DMS79 (cell line): ENCODE data around the gene REXO1.
"Not testable (repeated sequence)": the region's sequence is repeated elsewhere in the genome, so short reads cannot be mapped to it uniquely, and the experiment has no call there.

Experiments used
- DNase-seq: peaks from one replicate; lab custom pipeline; 2025; lab: John Stamatoyannopoulos, UW

REXO1 gene

DNA sequence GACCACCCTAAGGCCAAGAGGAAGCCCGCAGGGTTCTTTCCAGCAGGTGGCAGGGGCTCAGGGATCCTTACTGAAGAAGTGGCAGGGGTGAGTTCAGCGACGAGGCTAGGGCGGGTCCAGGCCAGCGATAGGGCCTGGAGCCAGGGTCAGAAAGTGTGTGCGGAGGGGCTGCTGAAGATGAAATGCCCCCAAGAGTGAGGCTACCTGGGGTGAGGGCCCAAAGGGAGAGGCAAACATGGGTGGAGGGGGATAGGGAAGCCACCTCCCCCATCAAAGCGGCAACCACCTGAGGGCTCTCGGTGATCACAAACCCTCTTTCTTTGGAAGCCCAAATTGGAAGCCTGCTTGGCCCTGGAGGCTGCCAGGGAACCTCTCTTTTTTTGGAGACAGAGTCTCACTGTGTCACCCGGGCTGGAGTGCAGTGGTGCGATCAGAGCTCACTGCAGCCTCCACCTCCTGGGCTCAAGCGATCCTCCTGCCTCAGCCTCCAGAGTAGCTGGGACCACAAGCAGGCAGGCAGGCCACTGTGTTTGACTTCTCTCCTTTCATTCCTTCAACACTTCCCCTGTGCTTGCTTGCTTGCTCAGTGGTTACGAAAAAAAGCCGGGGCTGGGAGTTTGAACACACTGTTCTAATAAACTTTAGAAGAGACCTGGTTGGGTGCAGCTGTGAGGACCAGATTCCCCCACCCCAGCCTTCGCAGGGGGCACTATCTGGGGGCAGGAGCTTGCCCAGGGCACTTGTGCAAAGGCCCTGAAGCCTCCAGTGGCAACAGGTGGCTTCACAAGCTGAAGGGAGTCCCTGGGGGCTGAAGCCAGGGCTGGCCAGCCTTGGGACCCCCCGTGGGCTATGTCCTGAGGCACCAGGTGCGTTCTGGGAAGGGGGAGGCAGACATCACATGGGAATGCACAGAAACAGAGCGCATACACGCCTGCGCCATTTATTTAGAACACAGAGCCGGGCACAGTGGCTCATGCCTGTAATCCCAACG is 34.8 kb downstream of the REXO1 start:
- no peak for DNase-seq

DNA sequence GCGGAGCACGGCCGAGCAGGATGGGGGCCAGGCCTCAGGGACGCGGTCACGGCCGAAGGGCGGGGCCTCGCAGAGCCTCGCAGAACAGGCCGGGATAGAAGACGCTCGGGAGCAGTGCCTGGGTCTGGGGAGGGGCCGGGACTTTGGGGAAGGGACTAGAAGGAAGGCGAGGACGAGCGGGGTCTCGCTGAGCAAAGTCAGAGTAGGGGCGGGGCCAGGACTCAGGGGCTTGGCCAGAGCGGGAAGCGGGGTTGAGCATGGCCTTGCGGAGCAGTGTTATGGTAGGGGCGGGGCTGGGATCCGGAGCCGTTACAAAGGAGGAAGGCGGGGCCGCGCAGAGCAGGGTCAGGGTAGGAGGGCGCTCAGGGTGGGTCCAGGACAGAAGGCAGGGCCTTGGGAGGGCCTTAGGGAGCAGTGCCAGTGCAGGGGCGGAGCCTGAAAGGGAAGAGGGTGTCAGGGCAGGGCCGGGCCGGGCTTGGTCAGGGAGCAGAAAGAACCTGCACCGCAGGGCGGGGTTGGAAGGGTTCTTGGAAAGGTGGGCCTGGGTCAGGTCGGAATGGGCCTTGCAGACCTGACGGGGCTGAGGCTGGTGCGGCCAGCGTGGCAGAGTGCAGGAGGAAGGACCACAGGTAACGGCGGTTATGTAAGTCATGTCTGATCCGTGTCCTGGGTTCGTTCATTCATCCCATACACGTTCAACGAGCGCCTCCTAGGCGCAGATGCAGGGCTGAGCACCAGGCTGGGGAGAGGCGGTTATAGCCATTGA is 35.7 kb downstream of the REXO1 start:
- peak; percentile 89 for DNase-seq

DNA sequence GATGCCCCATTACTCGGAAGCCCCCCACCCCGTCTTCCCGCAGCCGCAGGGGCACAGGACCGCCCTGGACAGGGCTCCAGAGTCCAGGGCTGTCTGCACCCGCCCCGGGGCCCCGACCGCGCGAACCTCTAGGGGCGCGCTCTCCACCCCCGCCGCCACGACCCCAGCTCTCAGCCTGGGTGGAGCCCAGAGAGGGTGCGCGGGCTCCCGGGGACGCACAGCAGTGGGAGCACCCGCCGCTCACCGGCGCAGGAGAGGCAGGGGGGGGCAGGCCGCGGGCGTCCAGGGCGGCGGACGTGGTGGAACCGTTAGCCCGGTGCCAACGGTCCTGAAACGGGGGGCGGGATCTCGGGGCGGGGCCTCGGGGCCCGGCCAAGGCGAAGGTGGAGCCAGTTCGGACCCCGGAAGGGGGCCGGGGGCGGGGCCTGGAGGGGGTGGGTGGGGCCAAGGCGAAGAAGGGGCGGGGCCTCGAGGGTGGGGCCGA is 36.3 kb downstream of the REXO1 start, which contains the start of gene ATP8B3:
Gene ATP8B3, minus strand, starts transcription at position 335 of the 484 bp plus-strand sequence. CDS start 540 bp downstream, outside the sequence.
- DNase-seq, result no peak

DNA sequence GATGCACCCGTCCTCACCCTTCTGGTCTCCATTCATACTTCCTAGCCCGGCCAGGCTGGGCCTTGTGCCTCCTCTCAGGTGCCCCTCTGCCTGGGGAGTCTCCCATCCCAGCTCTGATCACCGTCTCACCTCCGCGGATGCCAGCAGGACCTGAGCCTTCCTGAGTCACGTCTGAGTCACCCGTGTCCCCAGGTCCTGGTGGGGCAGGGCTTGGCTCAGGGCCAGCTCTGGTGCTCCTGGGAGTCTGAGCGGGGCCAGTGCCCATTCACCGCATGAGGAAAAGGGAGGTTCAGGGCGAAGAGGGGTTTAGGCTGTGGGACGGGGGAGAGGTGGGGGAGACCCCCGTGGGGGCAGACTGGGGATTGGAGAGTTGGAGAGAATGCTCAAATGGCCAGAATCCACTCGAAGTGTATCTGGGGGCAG is 36.8 kb downstream of the REXO1 start:
- no peak for DNase-seq

DNA sequence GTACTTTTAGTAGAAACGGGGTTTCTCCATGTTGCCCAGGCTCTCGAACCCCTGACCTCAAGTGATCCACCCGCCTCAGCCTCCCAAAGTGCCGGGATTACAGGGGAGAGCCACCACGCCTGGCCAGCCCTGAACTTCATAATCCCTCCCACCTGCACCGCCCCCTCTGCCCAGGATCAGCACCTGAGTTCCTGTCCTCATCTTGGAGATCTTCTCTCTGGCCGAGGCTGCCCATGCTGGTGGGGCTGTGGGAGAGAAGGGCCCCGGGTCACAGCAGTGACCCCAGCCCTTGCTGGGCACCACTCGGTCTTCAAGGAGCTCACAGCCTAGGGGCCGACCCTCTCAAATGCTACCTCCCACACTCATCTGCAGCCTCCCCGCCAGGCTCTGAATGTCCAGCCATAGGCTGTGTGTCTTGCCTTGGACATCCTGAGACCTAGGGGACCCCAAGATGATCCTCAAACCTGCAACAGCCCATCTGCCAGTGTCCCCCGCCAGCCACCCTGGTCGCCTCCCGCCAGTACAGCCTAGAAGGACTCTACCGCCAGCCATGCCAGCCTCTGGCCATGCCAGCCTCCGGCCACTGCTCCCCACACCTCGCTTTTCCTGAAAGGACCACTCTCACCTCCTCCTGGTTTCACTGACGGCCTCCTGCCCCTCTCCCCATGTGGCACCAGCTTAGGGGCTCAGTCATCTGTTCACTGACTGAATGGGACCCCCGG is 37.7 kb downstream of the REXO1 start:
- no peak for DNase-seq

DNA sequence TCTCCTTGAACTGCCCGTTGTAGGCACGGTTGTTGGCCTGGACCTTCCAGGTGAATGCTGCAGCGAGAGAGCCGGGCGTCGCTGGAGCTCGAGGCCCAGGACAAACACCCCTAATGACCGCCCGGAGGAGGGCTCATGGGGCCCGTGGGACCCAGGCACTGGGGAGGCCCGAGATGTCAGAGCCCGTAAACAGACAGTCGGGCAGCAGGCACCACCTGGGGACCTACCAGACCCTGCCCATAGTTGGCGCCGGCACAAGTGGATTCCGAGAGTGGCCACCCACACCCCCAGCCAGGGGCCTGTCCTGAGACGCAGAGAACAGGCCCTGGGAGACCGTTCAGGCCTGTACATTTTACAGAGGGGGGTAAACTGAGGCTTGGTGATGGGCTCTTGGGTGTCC is 38.6 kb downstream of the REXO1 start:
- no peak for DNase-seq

DNA sequence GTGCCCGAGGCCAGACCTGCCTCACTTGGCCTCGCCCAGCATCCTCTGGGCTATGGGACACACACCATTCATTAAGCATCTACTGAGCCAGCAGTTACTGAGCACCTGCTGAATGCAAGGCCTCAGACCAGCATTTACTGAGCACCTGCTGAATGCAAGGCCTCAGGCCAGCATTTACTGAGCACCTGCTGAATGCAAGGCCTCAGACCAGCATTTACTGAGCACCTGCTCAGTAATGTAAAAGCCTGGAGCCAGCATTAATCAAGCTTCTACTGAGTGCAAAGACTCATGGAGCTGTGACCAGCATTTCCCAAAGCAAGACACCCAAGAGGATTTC is 39.9 kb downstream of the REXO1 start:
- no peak for DNase-seq

DNA sequence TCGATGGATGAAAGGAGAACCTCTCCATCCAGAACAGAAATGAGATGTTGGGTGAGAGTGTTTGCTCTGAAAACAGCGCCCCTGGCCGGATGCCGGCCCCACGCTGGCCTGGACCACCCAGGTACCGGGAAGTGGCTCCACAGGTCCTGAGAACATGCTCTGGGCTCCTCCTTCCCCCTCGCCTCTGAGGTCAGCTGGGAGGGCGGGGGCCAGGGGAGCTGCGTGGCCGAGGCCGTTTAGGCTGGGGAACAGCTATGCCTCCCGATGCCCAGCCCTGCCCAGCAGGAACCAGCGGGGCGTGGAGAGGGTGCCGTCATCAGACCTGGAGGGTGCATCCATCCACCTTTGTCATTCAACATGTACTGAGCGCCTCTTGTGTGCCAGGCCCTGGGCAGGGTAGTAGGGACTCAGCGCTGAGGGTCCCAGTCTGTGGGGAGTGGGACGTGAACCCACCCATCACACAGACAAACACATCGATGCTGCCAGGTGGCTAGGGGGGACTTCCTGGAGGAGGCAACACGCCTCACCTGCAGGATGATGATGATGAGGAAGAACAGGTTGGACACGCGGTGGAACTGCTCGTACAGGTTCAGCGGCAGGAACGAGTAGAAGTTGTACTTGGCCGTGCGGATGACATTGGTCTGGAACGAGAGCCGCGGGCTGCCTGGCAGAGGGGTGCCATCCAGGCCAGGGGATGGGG is 40.4 kb downstream of the REXO1 start:
- no peak for DNase-seq

DNA sequence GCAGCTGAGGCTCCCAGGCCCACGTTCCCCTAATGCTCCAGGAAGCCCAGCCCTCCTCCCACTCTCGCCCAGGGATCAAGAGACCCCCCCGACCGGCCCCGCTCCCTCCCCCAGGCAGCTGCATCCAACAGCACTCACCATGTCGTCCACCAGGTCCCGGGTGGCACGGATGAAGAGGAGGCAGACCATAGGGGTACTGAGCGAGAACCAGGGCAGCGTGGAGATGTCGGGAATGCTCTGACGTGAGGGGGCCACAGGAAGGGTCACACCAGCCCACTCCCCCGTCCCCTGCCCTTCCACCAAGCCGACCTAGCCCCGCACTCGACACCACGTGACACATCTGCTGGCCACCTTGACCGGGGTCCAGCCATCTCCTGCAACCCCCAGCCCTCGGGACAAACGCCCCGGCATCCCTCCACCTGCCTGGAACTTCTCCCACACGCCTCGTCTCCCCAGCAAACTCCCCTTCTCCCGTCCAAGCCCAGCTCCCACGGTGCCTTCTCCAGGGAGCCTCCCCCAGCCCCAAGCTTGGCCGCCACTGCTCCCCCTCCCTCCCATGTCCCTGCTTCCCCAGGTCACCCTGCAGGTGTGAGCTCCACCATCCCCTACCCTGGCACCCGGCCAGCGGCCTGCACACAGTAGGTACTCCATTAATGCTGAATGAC is 41.1 kb downstream of the REXO1 start:
- no peak for DNase-seq

DNA sequence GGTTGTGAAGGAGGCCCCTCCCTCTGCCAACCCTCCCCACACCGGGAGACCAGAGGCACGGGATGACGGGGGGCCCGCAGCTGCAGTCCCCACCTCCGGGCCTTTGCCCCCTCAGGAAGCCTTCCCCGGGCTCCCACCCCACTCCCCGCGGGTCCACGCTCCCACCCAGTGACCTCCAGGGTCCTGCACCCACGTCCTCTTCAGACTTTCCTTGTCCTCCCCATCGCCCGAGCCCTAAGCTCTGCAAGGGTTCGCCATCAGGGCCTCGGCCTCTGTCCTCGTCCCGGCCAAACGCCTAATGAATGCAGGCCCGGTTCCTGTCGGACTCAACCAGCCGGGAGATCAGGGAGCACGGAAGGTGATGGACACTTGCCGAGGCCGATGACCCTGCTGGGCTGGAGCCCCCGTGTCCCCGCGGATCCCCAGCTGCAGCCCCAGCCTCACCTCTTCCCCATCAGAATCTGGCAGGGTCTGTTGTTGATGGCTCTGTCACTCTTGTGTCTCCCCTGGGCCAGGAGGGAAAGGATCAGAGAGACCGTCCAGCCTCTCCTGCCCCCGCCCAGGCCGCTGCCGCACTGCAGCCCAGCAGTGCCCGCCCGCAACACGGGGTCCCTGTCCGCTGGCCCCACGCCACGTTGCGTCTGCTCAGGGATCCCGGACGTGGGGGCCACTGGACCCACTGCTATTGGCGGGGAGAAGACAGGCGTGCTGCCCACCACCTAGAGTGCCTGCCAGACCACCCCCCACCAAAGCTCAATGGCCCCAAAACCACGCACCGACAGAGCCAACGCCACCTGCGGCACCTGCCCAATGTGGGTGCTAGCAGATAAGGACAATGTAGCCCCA is 41.9 kb downstream of the REXO1 start:
- no peak for DNase-seq

DNA sequence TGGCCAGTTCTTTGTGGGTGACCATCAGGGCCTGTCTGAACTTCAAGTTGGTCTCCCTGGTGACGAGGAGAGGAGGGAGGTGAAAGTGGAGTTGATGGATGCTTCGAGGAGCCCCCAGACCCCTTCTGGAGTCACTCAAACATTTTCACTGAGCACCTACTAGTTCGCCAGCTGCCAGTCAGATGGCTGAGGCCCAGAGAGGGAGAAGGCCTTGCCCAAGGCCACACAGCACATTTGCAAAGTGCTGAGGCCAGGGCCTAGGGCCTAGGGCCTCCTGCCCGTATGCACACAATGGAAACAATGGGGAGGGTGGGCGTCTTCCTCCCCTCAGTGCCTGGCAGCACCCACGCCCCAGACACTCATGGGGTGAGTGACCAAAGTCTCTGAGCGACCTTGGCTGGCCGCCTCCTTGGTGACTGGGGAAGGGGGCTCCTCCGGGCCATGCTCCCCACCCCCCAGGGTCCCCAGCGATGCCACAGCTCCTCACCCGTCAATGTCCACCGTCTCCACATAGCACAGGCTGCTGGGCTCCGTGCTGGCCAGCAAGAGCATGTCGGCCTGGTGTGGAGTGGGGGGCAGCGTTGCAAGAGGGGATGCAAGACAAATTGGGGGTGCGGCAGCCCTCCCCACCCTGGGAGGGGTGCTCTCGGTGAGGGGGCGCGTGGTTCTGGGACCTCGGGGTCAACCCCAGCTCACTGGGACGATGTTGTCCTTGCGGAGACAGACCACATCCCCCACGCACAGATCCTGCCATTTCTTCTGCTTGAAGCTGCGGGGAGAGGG is 42.7 kb downstream of the REXO1 start:
- no peak for DNase-seq

DNA sequence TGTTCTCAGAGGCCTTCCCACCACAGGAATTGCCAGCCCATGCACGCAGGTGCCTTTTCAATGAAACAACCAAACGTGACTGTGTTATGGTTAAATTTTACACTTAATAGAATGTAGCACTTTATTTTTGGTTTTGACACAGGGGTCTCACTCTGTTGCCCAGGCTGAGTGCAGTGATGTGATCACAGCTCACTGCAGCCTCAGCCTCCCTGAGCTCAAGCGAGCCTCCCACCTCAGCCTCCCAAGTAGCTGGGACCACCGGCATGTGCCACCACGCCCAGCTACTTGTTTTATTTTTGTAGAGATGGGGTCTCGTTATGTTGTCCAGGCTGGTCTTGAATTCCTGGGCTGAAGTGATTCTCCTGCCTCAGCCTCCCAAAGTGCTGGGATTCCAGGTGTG is 43.4 kb downstream of the REXO1 start:
- no peak for DNase-seq

DNA sequence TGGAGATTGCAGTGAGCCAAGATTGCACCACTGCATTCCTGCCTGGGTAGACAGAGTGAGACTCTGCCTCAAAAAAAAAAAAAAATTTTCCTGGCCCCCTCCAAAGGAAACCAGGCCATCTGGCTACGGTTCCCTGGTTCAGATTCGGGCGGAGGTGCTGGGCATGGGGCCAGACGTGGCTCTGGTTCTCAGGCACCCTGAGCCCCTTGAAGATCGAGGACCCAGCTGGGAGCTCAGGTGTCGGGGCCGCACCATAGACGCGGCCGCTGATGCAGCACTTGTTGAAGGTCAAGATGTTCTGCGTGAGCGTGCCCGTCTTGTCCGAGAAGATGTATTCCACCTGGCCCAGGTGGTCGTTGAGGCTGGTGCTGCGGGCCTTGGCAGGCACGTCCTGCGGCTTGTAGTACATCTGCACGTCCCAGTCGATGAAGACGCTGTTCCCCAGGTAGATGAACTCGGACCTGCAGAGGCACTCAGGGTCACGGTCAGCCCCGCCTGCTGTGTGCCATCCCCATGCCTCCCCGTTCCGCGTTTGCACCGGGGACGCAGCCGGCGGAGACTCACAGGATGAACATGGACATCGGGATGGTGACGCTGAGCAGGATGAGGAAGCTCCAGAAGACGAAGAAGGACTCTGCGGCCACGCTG is 48.5 kb downstream of the REXO1 start:
- DNase-seq, result peak; percentile 84

DNA sequence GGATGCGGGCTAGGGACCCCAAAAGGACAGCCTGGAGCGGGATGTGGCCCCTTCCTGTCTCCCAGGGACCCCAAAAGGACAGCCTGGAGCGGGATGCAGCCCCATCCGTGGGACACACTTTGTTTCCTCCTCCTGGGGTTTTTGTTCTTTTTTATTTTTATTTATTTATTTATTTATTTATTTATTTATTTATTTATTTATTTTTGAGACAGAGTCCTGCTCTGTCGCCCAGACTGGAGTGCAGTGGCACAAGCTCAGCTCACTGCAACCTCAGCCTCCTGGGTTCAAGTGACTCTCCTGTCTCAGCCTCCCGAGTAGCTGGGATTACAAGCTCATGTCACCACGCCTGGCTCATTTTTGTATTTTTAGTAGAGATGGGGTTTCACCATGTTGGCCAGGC is 51.0 kb downstream of the REXO1 start:
- not testable (repeated sequence) for DNase-seq

DNA sequence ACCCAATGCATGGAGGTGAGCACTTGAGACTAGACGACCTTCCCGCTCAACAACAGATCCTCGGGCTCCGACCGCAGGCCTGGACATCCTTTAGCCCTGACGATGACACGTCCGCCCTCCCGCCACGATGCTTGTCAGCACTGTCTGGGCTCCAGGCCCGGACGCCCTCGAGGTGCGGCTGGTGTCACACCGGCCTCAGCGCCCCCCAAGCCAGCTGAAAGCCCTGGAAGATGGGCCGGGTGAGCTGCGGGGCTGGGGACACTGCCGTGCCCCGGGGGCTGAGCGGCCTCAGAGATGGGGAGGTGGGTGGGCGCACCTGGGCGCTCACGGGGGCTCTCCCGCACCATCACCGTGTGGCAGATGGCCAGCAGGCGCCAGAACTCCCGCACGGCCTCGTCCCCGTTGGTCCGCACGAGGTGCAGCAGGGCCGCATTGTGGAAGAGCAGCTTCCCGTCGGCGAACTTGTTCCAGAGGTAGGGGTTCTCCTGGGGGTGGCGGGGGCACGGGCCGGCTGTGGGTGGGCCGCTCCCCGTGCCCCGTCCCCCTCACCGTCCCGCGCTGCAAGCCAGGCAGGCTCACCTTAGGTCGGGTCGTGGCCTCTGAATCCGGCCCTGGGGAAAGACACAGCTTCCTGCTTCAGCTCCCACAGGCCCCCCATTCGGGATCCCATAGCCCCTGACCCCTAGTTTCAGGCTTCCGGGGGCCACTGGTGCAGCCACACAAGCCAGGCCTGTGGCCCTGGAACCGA is 51.7 kb downstream of the REXO1 start:
- DNase-seq, result no peak

DNA sequence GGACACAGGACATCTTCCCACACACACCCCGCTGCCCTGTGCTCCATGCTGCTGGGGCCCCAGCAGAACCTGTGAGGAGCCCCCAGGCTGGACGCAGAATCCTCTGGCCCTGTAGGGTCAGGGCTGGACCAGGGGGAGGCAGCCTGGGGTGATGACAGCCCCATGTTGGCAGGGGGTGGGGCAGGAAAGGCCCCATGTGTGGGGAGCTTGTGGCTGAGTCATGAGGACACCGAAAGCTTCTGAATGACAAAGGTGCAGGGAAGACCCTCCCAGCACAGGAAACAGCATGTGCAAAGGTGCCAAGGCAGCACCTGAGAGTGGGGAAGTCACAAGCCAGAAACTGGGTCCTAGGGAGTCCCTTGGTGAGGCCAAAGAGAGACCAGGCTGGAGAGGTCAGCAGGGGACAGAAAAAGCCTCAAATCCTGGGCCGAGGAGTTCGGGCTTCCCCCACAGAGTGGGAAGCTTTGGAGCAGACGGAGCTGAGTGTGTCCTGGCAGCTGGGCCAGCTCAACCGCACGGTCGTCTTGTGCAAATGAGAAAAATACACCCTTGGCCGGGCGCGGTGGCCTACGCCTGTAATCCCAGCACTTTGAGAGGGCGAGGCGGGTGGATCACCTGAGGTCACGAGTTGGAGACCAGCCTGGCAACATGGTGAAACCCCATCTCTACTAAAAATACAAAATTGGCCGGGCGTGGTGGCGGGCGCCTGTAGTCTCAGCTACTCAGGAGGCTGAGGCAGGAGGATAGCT is 53.7 kb downstream of the REXO1 start:
- DNase-seq, result no peak

DNA sequence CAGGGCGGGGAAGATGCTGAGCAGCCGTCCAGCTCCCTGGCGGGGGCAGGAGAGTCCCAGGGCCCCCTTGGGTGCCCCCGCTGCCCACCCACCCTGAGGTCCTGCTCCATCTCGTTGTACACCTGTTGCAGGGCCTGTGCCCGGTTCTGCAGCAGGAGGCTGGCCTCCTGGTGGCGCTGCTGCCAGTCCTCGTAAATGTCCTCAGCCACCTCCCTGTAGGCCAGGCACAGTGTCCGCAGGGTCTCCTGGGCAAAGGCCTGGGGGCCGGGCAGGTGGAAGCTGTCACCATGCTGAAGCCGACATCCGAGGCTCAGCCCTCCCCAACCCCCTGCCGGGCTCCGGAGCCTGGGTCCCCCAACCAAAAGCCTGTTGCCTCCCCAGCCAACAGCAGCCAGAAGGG is 56.4 kb downstream of the REXO1 start:
- no peak for DNase-seq
